Glomerular visceral epithelial cell (primary cell): ENCODE data around the gene PDXK.

Experiments used
- DNase-seq: peaks from one replicate; pipeline ENCODE4 v3.0.0-alpha.2; 2016; ENCODE audit errors: extremely low spot score

The PDXK gene

GRCh38 chr21:43741423-43742096 is 22.6 kb downstream of the PDXK start:
- DNase-seq = no peak

- DNase-seq = no peak
Observed at GRCh38 chr21:43743947-43744346, 25.0 kb downstream of the PDXK start.

GRCh38 chr21:43744725-43745124 is 25.8 kb downstream of the PDXK start:
- DNase-seq = no peak

- DNase-seq = no peak
Observed at GRCh38 chr21:43745772-43746517, 27.0 kb downstream of the PDXK start.

- no peak for DNase-seq
Observed at GRCh38 chr21:43748622-43749021, 29.7 kb downstream of the PDXK start.

GRCh38 chr21:43749651-43750262 is 30.8 kb downstream of the PDXK start:
- no peak for DNase-seq

GRCh38 chr21:43750339-43751033 is 31.6 kb downstream of the PDXK start:
- no peak for DNase-seq

GRCh38 chr21:43751955-43752591 is 33.1 kb downstream of the PDXK start:
- DNase-seq = no peak

- DNase-seq = no peak
Observed at GRCh38 chr21:43752758-43753438, 34.0 kb downstream of the PDXK start.

GRCh38 chr21:43753439-43753799 is 34.5 kb downstream of the PDXK start:
- DNase-seq = no peak

- DNase-seq = no peak
Observed at GRCh38 chr21:43754948-43755781, 36.2 kb downstream of the PDXK start.

- no peak for DNase-seq
Observed at GRCh38 chr21:43755820-43756594, 37.1 kb downstream of the PDXK start.

- DNase-seq = no peak
Observed at GRCh38 chr21:43757601-43758000, 38.7 kb downstream of the PDXK start.

- DNase-seq = no peak
Observed at GRCh38 chr21:43758111-43758641, 39.2 kb downstream of the PDXK start.

- DNase-seq = no peak
Observed at GRCh38 chr21:43758811-43759210, 39.9 kb downstream of the PDXK start.

GRCh38 chr21:43759651-43760050 is 40.7 kb downstream of the PDXK start:
- no peak for DNase-seq

- DNase-seq = no peak
Observed at GRCh38 chr21:43760391-43760958, 41.5 kb downstream of the PDXK start.

- no peak for DNase-seq
Observed at GRCh38 chr21:43761886-43762285, 43.0 kb downstream of the PDXK start.
